ENCODE results near the gene DNMT3L.
"Not testable (repeated sequence)": the region's sequence is repeated elsewhere in the genome, so short reads cannot be mapped to it uniquely, and the experiment has no call there.

The DNMT3L gene

DNA sequence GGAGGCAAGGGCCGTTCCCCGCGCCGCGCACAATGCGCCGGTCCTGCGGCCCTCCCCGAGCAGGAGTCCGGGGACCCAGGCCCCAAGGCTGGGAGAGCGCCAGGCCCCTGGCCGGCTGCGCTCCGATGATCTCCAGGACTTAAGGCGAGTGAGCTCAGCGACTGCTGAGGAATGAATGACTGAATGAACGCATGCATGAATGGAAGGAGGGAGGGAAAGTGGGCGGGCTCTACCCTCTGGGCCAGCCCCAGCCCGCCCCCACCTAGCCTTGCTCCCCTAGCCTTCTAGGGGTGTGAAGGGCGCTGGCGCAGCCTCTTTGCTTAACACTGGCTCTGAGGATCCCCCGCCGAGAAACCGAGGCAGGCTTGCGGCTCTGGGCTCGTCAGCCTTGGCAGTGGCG is 20.4 kb downstream of the DNMT3L start:
- DNase-seq: not testable (repeated sequence)

DNA sequence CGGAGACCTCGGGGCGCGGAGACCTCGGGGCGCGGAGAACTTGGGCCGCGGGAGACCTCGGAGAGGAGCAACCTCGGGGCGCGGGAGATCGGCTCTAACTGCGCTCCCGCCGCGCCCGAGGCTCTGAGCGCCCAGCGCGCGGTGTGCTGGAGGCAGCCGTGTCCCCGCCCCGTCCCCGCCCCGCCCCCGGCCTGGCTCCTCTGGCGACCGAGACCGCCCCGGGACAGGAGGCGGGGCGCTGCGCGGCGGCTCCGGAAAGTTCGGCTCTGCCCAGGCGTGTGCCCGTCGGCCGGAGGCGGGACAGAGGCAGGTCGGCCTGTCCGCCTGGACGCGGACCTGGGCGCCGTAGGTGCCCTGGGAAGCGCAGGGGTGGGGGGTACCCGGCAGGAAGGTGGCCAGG is 20.9 kb downstream of the DNMT3L start, which contains the start of gene ICOSLG:
ICOSLG (minus strand) TSS at position 102 of the 400 bp plus-strand sequence. CDS start 126 bp downstream, outside the sequence.
- DNase-seq: not testable (repeated sequence)

DNA sequence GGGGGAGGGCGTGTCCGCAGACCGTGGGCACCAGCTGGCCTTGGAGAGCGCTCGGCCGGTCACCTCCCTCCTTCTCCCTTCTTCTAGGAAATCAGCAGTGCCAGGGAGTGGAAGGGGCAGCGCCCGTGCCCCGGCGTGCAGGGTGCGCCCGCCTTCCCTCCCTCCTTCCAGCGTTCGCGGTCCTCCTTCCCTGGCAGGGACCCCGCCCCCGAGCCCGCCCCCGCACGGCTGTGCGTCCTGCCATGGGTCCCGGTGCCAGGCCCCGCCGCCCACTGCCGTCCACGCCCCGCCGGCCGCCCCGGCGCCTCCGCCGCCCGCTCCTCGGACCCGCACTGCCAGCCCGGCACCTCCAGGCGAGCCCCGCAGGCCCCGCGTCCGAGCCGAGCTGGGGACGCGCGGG is 21.3 kb downstream of the DNMT3L start:
- DNase-seq: not testable (repeated sequence)

DNA sequence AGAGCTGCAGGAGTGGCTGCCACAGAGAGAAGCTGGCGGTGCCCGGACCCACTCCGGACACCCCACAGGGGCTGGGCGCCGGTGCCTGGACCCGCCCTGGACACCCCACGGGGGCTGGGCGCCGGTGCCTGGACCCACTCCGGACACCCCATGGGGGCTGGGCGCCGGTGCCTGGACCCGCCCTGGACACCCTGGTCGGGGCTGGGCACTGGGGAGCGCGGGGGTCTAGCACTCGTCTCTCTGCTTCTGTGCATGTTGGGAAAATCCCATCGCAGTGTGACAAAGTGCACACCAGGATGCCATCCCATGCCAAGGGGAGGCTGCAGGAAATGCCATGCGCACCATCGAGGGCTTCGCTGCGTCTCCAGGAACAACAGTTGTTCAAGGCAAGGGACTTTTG is 32.1 kb downstream of the DNMT3L start:
- not testable (repeated sequence) for DNase-seq

DNA sequence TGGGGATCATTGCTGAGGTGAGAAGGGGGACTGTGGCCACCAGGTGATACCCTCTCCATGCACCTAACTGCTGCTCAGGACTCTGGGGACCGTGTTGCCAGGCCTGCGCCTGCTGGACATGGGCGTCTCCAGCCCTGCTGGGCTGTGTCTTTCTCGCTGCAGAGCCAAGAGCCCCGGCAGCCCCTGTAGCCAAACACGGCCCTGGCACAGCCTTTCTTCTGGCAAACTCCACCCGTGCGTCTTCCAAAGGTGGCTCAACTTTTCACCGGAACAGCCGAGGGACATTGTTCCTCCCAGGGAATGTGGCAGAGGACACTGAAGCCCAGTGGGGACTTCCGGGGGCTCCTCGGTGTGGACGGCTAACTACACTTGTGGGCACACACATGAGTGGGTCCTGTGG is 33.6 kb downstream of the DNMT3L start:
- not testable (repeated sequence) for DNase-seq

DNA sequence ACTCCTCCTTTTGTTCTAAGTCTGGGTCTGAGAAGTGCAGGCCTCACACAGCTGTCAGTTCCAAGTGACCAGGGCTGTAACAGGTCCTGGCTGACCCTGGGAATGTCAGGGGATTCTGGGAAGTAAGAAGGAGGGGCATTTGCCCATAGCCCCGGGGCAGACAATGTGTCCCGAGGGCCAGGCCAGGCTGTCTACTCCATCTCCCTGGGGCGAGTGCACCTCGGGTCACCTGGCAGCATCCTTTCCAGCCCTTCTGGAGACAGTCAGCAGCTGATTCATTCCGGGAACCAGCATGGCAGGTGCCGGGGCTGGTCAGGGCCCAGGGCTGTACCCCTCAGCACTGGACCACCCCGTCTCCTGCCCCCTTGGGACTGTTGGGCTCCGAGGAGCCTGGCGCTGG is 34.1 kb downstream of the DNMT3L start:
- DNase-seq: not testable (repeated sequence)

DNA sequence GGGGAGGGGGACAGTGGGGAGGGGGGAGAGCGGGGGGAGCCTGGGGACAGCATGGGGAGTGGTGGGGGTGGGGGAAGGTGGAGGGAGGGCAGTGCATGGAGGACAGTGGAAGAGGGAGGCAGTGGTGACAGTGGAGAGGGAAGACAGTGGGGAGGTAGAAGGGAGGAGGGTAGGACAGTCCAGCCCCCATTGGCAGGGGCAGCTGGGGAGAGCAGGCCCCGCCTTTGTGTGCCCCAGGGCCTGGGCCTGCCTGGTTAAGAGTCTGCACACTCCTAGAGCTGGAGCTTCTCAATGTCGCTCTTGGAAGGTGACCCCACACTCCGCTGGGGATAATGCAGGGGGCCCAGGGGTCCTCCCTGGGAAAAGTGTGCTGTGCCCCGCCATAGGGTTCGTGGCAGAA is 36.1 kb downstream of the DNMT3L start:
- DNase-seq: not testable (repeated sequence)

DNA sequence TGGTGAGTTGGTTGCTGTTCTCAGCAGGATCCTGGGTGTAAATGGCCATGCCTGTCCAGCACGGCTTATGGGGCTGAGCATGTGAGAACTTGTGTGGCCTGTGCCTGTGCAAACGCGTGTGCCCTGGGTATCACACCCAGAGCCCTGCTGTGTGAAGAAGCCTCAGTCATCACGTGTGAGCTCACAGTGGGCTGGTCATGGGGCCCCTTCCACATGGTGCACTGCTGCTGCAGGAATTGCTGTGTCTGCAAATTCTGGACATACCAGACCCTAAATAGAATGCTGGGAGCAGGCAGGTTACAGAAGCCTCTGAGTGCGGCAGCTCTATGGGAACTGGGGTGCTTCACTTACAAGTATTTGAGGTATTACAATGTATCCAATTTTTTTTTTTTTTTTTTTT is 38.4 kb downstream of the DNMT3L start:
- not testable (repeated sequence) for DNase-seq

DNA sequence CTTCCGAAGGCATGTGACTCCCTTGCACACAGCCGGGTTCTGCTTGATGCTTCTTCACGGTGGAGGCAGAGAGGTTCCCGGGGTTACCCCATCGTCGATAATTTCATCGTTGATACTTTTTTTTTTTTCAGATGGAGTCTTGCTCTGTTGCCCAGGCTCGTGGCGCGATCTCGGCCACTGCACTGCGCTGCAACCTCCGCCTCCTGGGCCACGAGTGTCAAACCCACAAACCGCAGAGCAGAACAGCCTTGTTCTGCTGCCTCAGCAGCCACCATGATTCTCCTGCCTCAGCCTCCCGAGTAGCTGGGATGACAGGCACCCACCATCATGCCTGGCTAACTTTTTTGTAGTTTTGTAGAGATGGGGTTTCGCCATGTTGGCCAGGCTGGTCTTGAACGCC is 41.0 kb downstream of the DNMT3L start:
- not testable (repeated sequence) for DNase-seq

DNA sequence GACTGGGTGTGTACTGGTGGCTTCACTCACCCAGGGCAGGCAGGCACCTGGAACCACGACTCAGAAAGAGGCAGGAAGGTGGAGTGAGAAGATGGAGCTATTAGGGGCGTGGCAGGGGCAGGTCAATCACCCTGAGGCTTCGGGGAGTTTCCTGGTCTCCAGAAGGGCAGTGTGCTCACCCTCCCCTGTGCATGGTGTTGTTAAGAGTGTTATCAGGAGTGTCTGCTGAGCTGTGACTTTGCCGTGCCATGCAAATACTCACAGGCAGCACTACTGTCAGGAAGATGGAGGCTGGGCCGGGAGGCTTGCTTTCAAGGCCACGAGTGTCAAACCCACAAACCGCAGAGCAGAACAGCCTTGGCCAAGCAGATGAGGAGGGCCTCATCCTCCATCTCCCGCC is 43.2 kb downstream of the DNMT3L start:
- not testable (repeated sequence) for DNase-seq

DNA sequence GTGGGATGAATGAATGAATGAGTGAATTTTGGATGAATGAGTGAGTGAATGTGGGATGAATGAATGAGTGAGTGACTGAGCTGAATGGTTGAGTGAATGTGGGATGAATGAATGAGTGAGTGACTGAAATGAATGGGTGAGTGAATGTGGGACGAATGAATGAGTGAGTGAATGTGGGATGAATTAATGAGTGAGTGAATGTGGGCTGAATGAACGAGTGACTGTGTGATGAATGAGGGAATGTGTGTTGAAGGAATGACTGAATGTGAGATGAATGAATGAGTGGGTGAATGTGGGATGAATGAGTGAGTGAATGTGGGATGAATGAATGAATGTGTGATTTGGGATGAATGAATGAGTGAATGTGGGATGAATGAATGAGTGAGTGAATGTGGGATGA is 49.7 kb downstream of the DNMT3L start:
- DNase-seq: not testable (repeated sequence)

DNA sequence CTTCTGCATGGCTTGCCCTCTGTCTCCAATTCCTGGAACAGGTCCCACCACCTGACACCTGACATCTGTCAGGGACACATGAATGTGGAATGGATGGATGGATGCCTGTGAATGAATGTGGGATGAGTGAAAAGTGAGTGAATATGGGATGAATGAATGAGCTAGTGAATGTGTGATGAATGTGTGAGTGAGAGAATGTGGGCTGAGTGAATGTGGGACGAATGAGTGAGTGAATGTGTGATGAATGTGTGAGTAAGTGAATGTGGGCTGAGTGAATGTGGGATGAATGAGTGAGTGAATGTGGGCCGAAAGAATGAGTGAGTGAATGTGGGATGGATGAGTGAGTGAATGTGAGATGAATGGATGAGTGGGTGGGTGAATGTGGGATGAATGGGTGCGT is 50.1 kb downstream of the DNMT3L start:
- not testable (repeated sequence) for DNase-seq

DNA sequence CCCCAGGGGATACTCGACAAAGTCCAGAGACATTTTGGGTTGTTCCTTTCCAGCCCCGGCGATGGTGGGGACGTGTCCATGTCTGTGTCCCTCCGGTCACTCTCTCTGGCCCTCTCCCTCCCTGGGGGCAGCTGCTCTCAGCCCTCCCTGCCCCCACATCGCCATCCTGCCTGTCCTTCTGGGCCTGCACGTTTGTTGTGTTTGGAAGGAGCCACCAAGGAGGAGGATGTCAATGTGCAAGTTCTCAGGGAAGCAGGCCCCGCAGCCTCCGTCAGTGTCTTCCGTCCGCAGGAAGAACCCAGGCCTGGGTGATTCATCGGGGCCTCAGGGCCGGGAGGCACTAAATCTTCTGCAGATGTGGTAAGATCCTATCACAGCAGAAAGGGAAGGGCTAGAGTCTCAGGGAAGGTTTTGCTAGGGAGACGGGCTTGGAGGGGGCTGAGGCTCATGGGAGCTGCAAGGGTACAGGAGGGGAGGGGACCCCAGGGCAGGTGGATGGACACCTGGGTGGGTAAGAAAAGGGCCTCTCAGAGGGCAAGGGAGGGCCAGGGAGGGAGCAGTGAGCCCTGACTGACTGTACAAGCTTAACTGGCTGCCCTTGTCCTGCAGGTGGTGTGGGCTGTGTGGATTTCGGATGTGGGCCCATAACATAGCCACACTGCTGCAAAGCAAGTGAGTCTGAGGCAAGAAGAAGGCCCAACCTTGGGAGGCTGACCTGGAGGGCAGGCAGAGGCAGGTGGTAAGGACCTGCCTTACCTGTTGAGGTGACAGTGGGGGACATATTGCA is 53.6 kb downstream of the DNMT3L start:
- not testable (repeated sequence) for DNase-seq

DNA sequence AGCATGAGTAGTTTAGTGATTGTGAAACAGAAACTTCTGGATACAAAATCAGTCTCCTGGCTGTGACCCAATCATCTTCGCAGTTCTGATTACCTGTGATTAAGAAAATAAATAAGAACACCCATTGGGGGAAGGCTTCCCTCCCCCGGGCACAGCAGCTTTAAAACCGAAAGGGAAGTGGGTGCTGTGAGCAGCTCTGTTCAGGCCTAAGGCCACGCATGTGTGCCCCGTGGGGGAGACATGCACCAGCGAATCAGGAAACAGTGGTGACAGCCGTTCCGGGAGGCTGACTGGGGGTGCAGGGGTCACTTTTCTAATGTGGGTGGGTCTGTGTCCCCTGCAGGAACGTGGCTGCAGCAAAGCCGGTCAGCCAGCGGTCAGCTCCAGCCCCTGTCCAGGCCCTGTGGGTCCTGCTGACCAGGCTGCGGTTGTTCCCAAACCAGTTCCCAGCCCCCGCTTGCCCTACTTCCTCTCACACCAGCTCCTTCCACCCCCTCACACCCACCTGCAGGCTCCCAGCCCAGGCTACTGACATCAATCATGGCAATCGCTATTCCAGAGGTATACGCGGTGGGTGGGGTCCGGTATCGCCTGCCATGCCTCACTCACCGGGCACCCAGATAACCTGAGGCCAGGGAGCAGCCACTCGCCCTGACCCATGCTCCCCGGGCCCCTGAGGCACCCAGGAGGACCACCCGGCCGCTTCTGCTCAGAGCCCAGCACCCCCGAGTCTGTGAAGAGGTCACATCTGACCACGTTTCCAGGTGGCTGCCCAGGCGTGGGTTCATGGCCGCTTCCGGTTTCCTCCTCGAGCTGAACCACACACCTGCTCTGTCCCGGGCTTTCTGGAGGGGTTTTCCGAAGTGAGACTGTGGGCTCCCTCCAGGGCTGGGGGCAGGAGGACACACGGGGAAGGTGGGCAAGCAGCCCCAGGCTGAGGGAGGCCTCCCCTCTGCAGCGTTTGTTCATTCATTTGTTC is 54.7 kb downstream of the DNMT3L start:
- not testable (repeated sequence) for DNase-seq

DNA sequence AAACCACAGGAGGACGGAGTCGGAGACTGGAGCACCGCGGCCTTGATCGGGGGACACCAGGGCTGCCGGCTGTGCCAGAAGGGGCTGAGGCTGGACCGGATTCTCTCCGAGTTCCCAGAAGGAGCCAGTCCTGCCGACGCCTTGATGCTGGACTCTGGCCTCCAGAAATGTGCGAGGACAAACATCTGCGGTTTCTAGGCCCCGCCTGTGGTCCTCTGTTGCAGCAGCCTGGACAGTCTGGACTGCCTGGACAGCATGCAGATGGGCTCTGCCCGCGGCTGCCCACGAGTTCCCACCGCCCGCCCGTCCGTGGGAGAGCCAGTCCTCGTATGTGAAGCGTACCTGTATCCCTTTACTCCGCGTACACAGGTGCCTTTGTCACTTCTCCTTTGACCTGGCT is 55.5 kb downstream of the DNMT3L start:
- not testable (repeated sequence) for DNase-seq

DNA sequence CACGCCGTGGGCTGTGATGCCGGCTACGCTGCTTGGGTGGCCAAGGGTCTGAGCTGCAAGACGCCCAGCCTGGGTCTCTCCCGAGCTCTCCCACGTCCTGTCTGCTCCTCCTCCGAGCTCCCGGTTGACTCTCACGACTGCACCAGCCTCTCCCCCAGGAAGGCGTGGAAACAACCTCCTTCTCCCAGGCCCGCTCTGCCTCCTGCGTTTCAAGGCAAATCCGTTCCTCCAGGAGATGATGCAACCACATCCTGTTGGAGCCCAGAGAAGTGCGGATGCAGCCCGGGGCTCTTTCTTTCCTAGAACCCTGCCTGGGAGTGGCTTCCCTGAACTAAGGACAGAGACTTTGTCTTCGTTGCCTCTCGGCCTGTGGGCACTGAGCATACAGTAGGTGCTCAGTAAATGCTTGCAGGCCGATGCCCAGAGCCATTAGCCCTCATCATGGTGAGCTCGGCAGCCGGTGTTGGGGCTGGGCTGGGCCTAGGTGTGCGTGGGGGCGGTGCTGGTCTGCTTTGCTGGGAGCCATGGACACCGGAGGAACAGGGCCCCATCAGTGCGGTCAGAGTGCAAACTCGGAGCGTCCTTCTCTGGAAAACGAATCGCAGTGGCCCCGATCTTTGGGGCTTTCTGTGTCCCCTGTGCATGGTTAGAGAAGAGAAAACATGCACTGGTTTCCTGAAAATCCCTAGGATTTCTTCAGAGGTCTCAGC is 59.0 kb downstream of the DNMT3L start:
- DNase-seq: not testable (repeated sequence)

DNA sequence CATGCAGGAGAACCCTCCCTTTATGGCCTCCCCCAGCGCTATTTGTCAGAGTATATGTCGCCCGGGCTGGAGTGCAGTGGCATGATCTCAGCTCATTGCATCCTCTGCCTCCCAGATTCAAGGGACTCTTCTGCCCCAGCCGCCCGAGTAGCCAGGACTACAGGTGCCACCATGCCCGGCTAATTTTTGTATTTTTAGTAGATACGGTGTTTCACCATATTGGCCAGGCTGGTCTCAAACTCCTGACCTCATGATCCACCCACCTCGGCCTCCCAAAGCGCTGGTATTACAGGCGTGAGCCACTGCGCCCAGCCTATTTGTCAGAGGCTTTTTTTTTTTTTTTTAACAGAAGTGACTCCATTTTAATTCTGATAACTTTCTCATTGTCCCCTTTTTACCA is 61.7 kb downstream of the DNMT3L start:
- not testable (repeated sequence) for DNase-seq

DNA sequence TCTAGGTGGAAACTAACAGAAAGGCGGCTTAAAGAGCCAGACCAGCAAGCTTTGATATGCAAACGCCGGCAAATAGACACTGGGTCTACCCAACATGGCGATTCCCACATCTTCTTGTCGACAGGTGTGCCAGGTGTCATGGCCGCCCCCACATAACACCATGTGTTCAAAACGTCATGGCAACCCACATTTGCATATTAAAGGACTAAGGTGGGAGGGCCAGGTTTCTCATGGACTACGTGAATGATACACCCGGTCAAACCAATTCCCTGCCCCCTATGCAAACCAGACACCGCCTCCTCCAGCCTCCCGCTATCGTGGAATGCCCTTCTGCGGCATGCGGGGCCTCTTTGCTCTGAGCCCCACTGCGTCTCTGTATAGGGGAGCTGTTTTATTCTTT is 62.2 kb downstream of the DNMT3L start:
- no peak for DNase-seq

DNA sequence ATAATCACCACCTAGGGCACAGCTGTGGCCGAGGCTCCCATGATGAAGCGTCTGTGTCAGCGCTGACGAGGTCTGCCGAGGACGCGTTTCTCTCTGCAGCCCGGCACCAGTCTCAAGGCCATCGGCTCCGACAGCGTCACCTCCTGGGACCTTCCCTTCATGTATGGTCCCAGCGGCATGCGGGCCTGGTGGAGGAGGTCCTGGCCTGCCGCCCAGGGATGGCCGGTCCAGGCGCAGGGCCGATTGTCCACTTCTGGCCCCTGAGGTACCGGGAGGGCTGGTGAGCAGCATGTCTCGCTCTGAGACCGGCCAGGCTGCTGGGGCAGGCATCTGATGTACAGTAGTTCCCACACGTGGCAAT is 64.6 kb downstream of the DNMT3L start:
- not testable (repeated sequence) for DNase-seq

Measured in activated effector memory CD4-positive, alpha-beta T cell treated with Interleukin-2 at 50 U/mL for 16 hours (primary cell).